Choroid plexus epithelial cell (primary cell): ENCODE measurements around the gene RTN4RL1.
A peak's percentile ranks its signal among the peaks of the same experiment; 100 is the strongest.

ENCODE experiments used
- DNase-seq: peaks from one replicate; pipeline ENCODE4 v3.0.0-alpha.2; 2010; ENCODE audit warnings: low read depth
- H3K4me3 ChIP-seq: 2 replicates; pipeline ENCODE4 v1.5.1; 2011; ENCODE audit warnings: low read depth, mild to moderate bottlenecking, control low read depth, low read length, moderate library complexity
- TF ChIP-seq, protein P1 (sequence below): conservative IDR thresholded peaks from 2 replicates; pipeline ENCODE4 v1.5.1; 2011; ENCODE audit warnings: low read depth, mild to moderate bottlenecking, control low read depth, inconsistent platforms, low read length, moderate library complexity

RTN4RL1 gene

DNA sequence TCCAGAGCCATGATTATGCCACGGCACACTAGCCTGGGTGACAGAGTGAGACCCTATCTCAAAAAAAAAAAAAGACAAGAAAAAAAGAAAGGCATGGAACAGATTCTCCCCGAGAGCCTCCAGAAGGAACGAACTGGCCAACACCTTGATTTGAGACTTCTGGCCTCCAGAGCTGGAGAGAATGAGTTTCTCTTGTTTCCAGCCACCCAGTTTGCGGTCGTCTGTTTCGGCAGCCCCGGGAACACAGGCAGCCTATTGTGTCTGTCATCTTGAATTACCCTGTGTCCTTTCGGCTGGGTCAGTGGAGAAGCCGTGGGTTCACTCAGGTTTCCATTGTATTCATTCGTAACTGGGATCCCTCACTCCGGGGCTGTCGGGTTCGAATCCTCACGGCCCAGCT, 111.4 kb downstream of the RTN4RL1 start:
- DNase-seq: no peak
- TF ChIP-seq, protein P1, sequence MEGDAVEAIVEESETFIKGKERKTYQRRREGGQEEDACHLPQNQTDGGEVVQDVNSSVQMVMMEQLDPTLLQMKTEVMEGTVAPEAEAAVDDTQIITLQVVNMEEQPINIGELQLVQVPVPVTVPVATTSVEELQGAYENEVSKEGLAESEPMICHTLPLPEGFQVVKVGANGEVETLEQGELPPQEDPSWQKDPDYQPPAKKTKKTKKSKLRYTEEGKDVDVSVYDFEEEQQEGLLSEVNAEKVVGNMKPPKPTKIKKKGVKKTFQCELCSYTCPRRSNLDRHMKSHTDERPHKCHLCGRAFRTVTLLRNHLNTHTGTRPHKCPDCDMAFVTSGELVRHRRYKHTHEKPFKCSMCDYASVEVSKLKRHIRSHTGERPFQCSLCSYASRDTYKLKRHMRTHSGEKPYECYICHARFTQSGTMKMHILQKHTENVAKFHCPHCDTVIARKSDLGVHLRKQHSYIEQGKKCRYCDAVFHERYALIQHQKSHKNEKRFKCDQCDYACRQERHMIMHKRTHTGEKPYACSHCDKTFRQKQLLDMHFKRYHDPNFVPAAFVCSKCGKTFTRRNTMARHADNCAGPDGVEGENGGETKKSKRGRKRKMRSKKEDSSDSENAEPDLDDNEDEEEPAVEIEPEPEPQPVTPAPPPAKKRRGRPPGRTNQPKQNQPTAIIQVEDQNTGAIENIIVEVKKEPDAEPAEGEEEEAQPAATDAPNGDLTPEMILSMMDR: no peak
- no peak overlapping the region for H3K4me3 ChIP-seq

DNA sequence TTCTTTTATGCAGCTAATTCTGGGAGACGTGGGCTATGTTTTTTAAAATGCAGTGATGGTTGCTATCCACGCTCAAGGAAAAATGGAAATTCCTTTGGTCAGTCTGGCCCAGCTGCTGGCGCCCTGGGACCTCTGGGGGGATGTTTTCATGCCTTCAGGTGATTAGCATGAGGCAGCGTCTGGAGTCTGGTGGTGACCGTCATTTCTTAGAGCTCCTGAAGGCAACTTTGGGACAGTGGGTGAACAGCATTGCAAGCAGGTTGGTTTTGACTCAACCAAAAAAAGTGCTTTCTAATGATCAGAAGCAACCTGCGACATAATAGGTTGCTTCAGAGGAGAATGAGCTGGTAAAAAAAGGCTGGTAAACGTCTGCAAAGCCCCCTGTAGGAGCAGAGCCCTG, 113.0 kb downstream of the RTN4RL1 start:
- no peak for DNase-seq
- no peak overlapping the region for H3K4me3 ChIP-seq
- TF ChIP-seq, protein P1: no peak

DNA sequence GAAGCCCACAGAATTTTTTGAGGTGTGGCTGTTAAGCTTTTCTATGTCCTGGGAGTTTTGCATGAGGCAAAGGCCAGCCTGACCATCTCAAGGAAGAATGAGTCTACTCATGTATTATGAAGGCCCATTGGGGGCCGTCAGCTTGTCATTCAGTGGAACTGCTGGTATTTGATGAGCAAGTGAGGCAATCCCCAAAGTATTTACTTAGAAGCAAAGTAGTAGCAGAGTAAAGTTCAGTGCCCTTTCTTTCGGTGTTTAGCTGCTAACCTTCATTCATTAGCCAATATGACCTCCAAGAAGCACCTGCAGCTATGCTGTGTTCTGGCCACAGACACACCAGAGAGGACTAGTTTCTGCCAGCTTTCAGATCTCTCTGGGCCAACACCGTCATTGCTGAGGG, 115.1 kb downstream of the RTN4RL1 start:
- TF ChIP-seq, protein P1: no peak
- H3K4me3 ChIP-seq: no peak overlapping the region
- DNase-seq: no peak

DNA sequence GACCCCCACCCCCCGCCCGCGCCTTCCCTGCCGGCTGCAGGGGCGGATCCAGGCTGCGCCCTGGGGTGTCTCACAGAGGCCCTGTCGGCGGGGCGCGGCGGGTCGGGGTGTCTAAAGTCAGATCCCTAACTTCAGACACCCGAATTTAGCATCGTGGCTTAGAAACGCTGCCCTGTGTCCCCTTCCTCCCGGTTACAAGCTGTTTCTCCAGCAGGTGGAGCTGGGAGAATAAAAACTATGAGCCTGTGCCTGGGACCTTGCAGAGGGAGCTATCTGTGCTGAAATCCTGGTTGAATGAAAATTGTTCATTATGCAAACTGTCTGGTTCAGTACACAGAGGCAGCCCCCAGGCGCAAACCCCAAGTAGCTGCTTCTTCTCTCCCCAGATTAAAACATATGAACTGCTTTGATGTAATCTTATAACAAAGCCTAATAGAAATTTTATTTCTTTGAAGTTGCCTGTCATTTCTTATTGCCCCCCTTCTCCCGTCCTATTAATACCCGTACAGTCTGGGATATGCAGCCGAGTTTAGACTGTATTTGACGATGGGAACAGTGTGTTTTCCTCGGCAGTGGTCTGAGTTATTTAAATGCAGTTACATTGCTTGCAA, 116.3 kb downstream of the RTN4RL1 start:
- peak; percentile 86 for DNase-seq
- peak overlapping the region; percentile 29 for H3K4me3 ChIP-seq
- TF ChIP-seq, protein P1: peak; percentile 87

DNA sequence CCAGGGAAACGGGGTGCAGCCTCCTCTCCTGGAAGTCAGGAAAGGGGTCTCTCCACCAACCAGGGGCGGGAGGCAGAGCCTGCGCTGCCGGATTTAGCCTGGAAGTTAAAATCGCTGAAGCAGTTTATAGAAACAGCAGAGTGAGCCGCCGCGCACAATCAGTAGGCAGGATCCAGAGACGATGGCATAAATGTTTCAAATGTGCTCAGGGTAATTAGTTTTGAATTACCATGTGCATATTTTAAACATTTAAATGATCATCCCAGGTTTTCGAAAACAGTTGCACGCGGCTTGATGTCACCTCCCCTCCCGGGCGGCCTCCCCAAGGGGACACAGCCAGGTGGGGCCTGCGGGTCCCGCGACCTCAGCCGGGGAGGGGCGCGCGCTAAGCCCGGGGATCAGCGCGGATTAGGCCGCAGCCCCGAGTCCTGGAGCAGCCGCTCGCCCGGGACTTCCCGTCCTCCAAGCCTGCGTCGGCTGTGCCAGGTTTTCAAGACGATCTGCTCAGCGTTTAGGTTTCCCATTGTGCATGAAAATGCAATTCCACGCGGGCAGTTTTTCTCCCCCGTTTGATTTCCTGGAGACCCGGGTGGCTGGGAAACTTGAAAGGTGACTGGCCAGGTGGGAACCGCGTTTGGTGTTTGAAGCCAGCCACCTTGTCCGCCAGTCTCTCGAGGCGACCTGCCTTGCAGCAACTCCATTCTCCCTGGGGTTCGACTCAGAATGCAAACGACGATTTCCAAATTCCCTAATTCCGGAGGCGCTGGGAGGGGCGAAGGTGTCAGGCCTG, 117.0 kb downstream of the RTN4RL1 start:
- TF ChIP-seq, protein P1: no peak
- peak; percentile 60 for DNase-seq
- H3K4me3 ChIP-seq: peak overlapping the region; percentile 29

DNA sequence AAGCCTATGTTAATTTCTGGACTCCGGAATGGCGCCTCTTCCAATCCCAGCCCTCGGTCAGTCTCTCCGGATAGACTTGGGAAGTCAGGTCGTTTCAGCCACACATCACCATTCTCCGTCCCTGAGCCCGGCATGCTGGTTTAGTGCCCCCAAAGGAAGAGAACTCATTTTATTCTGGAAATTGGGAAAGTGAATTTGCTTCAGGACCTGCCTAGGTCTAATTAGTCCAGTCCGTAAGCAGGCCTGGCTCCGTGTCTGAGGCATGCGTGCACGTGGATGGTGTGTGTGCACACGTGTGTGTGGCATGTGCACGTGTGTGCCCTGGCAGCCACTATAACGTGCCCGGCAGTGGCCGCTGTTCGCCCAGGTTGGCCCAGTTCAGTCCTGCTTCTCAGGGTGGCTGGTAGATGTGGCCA, 117.9 kb downstream of the RTN4RL1 start:
- TF ChIP-seq, protein P1: no peak
- no peak overlapping the region for H3K4me3 ChIP-seq
- DNase-seq: no peak

DNA sequence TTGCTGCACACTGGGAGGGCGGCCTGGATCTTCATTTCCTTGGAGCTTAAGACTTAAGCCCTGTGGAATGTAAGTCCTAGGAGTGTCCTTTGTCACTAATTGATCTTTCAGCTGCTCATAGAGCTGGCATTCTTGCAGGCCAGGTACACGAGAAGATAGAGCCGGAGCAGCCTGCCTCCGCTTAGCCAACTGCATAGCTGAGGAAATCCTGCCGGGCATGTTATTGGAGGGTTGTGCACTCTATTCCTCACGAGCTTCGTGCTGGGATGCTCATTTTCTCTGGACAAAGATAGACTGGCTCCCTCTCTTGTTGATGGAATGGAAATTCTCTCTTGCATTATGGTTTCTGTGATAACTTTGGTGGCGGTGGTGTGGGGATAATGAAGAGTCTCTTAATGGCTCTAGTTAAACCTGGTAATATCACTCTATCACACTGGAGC, 118.5 kb downstream of the RTN4RL1 start:
- TF ChIP-seq, protein P1: peak; percentile 8
- H3K4me3 ChIP-seq: no peak overlapping the region
- peak; percentile 33 for DNase-seq
